ENCODE results near the gene STIL. TPM values are rescaled to one million over a fixed set of nuclear protein-coding genes. Genes with fewer than 3 reads are reported as not detected.

Gene STIL
- total RNA-seq, 2 donors from 2014 or later = 39.3 to 48.0 TPM

DNA sequence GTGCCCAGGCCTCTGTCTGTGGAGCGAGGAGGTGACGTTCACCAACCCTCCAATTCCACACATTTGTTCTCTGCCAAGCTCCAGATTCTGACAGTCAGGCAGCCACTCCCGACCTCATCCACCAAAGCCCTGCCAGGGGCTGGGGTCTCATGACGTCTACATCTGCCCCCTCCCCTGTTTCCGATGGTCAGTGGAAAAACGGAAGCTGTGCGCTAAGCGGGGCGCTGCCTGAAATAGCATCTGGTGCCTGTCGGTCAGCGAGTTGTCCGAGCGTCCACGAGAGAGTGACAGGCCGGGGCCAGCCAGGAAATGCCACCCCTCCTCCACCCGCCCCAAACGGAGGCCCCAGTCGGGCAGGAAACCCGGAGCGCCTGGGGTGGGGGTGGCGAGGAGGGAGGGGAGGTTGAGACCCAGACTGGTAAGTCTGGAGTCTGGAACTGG, 78.7 kb downstream of the STIL start:
- peaks cover 90% of the 10 kb centered on the region for H3K27me3 Mint-ChIP-seq (ENCODE audit: insufficient read depth)
- no peaks in the 10 kb centered on the region for H3K9me3 ChIP-seq (ENCODE audit: control insufficient read depth, low read length)
- H3K9ac ChIP-seq (ENCODE audit: extremely low read depth, low read length, poor library complexity, severe bottlenecking) = no peak overlapping the region
- H3K4me1 ChIP-seq (ENCODE audit: control insufficient read depth, insufficient read depth, low read length) = no peaks in the 10 kb centered on the region
- H3K4me3 Mint-ChIP-seq = no peak overlapping the region
- no peaks in the 10 kb centered on the region for H3K9me3 Mint-ChIP-seq
- peaks cover 14% of the 10 kb centered on the region for H3K4me1 Mint-ChIP-seq
- no peaks in the 10 kb centered on the region for H3K36me3 Mint-ChIP-seq (ENCODE audit: low read depth)
- no peak overlapping the region for H3K27ac Mint-ChIP-seq
- no peak overlapping the region for H3K27ac ChIP-seq (ENCODE audit: low read depth, low read length)
- no peak overlapping the region for H3K4me3 ChIP-seq (ENCODE audit: low read length)
- whole genome bisulfite sequencing, 2 experiments (ENCODE audit: insufficient coverage in 1 of 2, insufficient read length in 1 of 2) = 34 to 44% methylated on average over 7 to 21 of the region's 21 CpGs
- DNase-seq = no peak
- H3K27me3 ChIP-seq (ENCODE audit: control insufficient read depth, insufficient read depth, low read length, poor library complexity, severe bottlenecking) = peaks cover 70% of the 10 kb centered on the region
- H3K36me3 ChIP-seq (ENCODE audit: control insufficient read depth, insufficient read depth, low read length) = no peaks in the 10 kb centered on the region
- TF ChIP-seq, protein P1, sequence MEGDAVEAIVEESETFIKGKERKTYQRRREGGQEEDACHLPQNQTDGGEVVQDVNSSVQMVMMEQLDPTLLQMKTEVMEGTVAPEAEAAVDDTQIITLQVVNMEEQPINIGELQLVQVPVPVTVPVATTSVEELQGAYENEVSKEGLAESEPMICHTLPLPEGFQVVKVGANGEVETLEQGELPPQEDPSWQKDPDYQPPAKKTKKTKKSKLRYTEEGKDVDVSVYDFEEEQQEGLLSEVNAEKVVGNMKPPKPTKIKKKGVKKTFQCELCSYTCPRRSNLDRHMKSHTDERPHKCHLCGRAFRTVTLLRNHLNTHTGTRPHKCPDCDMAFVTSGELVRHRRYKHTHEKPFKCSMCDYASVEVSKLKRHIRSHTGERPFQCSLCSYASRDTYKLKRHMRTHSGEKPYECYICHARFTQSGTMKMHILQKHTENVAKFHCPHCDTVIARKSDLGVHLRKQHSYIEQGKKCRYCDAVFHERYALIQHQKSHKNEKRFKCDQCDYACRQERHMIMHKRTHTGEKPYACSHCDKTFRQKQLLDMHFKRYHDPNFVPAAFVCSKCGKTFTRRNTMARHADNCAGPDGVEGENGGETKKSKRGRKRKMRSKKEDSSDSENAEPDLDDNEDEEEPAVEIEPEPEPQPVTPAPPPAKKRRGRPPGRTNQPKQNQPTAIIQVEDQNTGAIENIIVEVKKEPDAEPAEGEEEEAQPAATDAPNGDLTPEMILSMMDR (conservative IDR thresholded peaks at IDR 0.05) = no peak

DNA sequence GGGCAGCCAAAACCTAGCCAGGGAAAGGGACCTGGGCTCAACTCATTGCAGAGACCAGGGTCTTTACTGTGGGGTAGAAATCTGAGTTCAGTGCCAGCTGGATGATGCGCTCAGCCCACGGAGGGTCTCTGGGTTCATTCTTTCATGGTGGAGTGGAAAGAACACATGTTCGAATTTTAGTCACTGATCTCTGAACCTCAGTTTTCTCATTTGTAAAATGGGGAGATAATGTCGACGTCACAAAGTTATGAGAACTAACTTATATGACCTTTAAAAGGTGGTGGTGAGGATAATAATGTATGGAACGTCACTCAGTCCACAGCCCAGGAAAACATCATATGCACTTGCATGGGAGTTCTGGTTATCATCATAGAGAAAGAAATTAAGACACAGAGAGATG, 80.8 kb downstream of the STIL start:
- Mint-ChIP-seq H3K4me3 (no peak overlapping the region), H3K4me1 (peaks cover 21% of the 10 kb centered on the region), H3K27ac (no peak overlapping the region), H3K27me3 (ENCODE audit: insufficient read depth) (peaks cover 97% of the 10 kb centered on the region), H3K36me3 (ENCODE audit: low read depth) (no peaks in the 10 kb centered on the region), H3K9me3 (no peaks in the 10 kb centered on the region)
- no peak for DNase-seq
- TF ChIP-seq, protein P1 (conservative IDR thresholded peaks at IDR 0.05) = no peak
- Histone ChIP-seq H3K27ac (ENCODE audit: low read depth, low read length) (no peak overlapping the region), H3K36me3 (ENCODE audit: control insufficient read depth, insufficient read depth, low read length) (no peaks in the 10 kb centered on the region), H3K4me3 (ENCODE audit: low read length) (no peak overlapping the region), H3K27me3 (ENCODE audit: control insufficient read depth, insufficient read depth, low read length, poor library complexity, severe bottlenecking) (peaks cover 85% of the 10 kb centered on the region), H3K4me1 (ENCODE audit: control insufficient read depth, insufficient read depth, low read length) (no peaks in the 10 kb centered on the region), H3K9ac (ENCODE audit: extremely low read depth, low read length, poor library complexity, severe bottlenecking) (no peak overlapping the region), H3K9me3 (ENCODE audit: control insufficient read depth, low read length) (no peaks in the 10 kb centered on the region)
- WGBS, 2 experiments (ENCODE audit: insufficient coverage in 1 of 2, insufficient read length in 1 of 2) = 76 to 80% methylated on average over 6 of the region's 6 CpGs

DNA sequence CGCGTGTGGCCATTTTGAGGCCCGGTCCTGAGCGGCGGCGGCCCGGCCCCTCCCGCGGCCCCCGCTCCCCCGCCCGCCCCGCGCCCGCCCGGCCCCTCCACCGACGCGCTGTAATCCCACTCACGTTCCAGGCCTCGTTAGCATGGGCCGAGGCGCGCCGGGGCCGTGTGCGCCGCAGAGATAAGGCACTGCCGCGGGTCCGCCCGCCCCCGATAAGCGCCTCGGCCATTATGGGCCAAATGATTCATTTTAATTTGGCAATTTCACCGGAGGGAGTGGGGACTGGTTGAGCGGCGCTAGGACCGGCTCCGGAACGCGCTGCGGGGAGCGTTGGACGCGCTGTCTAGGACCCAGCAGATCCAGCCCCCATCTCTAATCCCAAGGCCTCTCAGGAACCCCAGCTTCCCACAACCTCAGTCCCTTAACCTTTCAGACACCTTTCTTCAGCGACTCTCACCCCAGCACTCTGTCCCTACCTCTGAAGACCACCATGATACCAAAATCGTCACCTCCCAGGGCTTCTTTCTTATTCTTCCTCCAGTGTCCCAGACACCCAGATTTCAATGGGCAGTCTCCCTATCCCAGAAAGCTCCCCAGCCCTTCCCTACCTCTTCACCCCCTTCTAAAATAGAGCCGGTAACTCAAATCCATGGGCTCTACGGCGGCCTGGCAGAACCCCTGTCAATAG, 81.6 kb downstream of the STIL start, which contains the start of gene TAL1:
Gene TAL1 (minus strand): TSS at position 39 of the 688 bp plus-strand sequence. CDS start 6,337 bp downstream, outside the sequence.
- peaks cover 21% of the 10 kb centered on the region for H3K4me1 Mint-ChIP-seq
- WGBS, 2 experiments (ENCODE audit: insufficient coverage in 1 of 2, insufficient read length in 1 of 2) = 2 to 5% methylated on average over 18 to 51 of the region's 51 CpGs
- H3K4me3 ChIP-seq (ENCODE audit: low read length) = peak within 1 kb of the TSS; percentile 65

More for the DNA sequence above, 81.6 kb downstream of the STIL start, which contains the start of gene TAL1:
- H3K9me3 Mint-ChIP-seq = no peaks in the 10 kb centered on the region
- Histone ChIP-seq H3K4me1 (ENCODE audit: control insufficient read depth, insufficient read depth, low read length) (no peaks in the 10 kb centered on the region), H3K27ac (ENCODE audit: low read depth, low read length) (no peak within 1 kb of the TSS), H3K27me3 (ENCODE audit: control insufficient read depth, insufficient read depth, low read length, poor library complexity, severe bottlenecking) (peaks cover 88% of the 10 kb centered on the region), H3K36me3 (ENCODE audit: control insufficient read depth, insufficient read depth, low read length) (no peaks in the 10 kb centered on the region), H3K9me3 (ENCODE audit: control insufficient read depth, low read length) (no peaks in the 10 kb centered on the region), H3K9ac (ENCODE audit: extremely low read depth, low read length, poor library complexity, severe bottlenecking) (no peak within 1 kb of the TSS)
- TF ChIP-seq, protein P1 (conservative IDR thresholded peaks at IDR 0.05) = no peak
- peak within 1 kb of the TSS; percentile 54 for H3K4me3 Mint-ChIP-seq
- peaks cover 97% of the 10 kb centered on the region for H3K27me3 Mint-ChIP-seq (ENCODE audit: insufficient read depth)
- H3K36me3 Mint-ChIP-seq (ENCODE audit: low read depth) = no peaks in the 10 kb centered on the region
- DNase-seq = peak; percentile 70
- H3K27ac Mint-ChIP-seq = peak within 1 kb of the TSS; percentile 4

All from endodermal cell (in vitro differentiated cells).